Loucy (cell line): Measurements from ENCODE around the gene SLC6A9.

Experiments
- H2AFZ ChIP-seq: fragments of 200-600 bp; sonication (generic); 2 replicates; pipeline ENCODE4 v1.6.0; 2016; ENCODE audit warnings: antibody characterized with exemption, mild to moderate bottlenecking, low read length, moderate library complexity
- H3F3A ChIP-seq: fragments of 200-600 bp; 2 replicates; pipeline ENCODE4 v1.6.0; 2016; ENCODE audit warnings: antibody characterized with exemption, low read depth, mild to moderate bottlenecking
- H3K27me3 ChIP-seq: fragments of 200-600 bp; sonication (generic); 2 replicates; pipeline ENCODE4 v1.6.1; 2014; ENCODE audit warnings: low read length, mild to moderate bottlenecking; ENCODE audit not compliant: insufficient read depth, poor library complexity, severe bottlenecking
- H3K36me3 ChIP-seq: fragments of 200-600 bp; sonication (generic); 2 replicates; pipeline ENCODE4 v1.6.1; 2016; ENCODE audit warnings: low read length; ENCODE audit not compliant: insufficient read depth
- H3K4me1 ChIP-seq: fragments of 200-600 bp; sonication (generic); 2 replicates; pipeline ENCODE4 v1.5.1; 2014; ENCODE audit warnings: low read length, mild to moderate bottlenecking; ENCODE audit not compliant: insufficient read depth, poor library complexity, severe bottlenecking
- H3K4me2 ChIP-seq: fragments of 200-600 bp; sonication (generic); 2 replicates; pipeline ENCODE4 v1.6.0; 2014; ENCODE audit warnings: antibody characterized with exemption, low read length, low read depth, mild to moderate bottlenecking; ENCODE audit not compliant: poor library complexity, severe bottlenecking
- H3K4me3 ChIP-seq: fragments of 200-600 bp; sonication (generic); 2 replicates; pipeline ENCODE4 v1.5.1; 2014; ENCODE audit warnings: low read length, mild to moderate bottlenecking, mixed read lengths; ENCODE audit not compliant: poor library complexity, severe bottlenecking
- H3K79me2 ChIP-seq: fragments of 200-600 bp; sonication (generic); 2 replicates; pipeline ENCODE4 v1.6.1; 2014; ENCODE audit warnings: low read length; ENCODE audit not compliant: insufficient read depth
- H3K9ac ChIP-seq: fragments of 200-600 bp; sonication (generic); 2 replicates; pipeline ENCODE4 v1.6.0; 2014; ENCODE audit warnings: mild to moderate bottlenecking, low read depth, low read length, moderate library complexity; ENCODE audit not compliant: poor library complexity, severe bottlenecking
- H3K9me2 ChIP-seq: fragments of 200-600 bp; sonication (generic); replicated peaks from 2 replicates; pipeline ENCODE4 v1.6.1; 2016; ENCODE audit warnings: low read depth, low read length, mixed read lengths
- H3K9me3 ChIP-seq: fragments of 200-600 bp; sonication (generic); 2 replicates; pipeline ENCODE4 v1.6.1; 2014; ENCODE audit warnings: mild to moderate bottlenecking, antibody characterized with exemption, low read length, low read depth; ENCODE audit not compliant: insufficient read depth
- H4K20me1 ChIP-seq: fragments of 200-600 bp; sonication (generic); 2 replicates; pipeline ENCODE4 v1.6.0; 2014; ENCODE audit warnings: antibody characterized with exemption, low read length, mild to moderate bottlenecking; ENCODE audit not compliant: insufficient read depth, poor library complexity, severe bottlenecking
- EZH2phosphoT487 ChIP-seq: fragments of 200-600 bp; IDR thresholded peaks from 2 replicates; pipeline ENCODE4 v1.6.1; 2018; ENCODE audit warnings: antibody characterized with exemption, mild to moderate bottlenecking, moderate library complexity, borderline replicate concordance
- TF ChIP-seq, protein P1 (sequence below): fragments of 200-600 bp; sonication (generic); conservative IDR thresholded peaks from 2 replicates; pipeline ENCODE4 v1.5.1; 2014; ENCODE audit warnings: mild to moderate bottlenecking, antibody characterized with exemption, low read length

The SLC6A9 gene

DNA sequence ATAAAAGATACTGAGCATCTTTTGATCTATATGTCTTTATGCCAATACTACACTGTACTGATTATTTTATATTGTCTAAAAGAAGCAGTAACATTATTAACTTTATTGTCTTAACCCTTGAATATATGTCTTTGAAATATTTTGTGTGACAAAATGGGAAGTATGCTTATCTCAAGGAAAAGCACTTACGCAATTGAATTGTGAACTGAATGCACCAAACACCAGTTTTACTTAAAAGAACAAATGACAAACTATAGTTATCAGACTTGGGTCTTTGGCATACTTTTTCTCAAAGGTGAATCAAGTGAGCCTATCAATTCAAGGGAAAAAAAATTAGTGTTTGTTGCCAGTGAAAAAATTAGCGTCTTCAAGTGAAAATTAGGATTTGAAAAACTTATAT, 9.2 kb upstream of the SLC6A9 start:
- H3K4me3 ChIP-seq: no peak overlapping the region
- no peak overlapping the region for H3K9ac ChIP-seq
- H3F3A ChIP-seq: no peaks in the 10 kb centered on the region
- H3K9me2 ChIP-seq: no peaks in the 10 kb centered on the region
- H2AFZ ChIP-seq: no peak overlapping the region
- no peak overlapping the region for H3K4me2 ChIP-seq
- H3K79me2 ChIP-seq: no peaks in the 10 kb centered on the region
- no peaks in the 10 kb centered on the region for H3K9me3 ChIP-seq
- no peaks in the 10 kb centered on the region for H3K4me1 ChIP-seq
- no peaks in the 10 kb centered on the region for H3K36me3 ChIP-seq
- no peak for TF ChIP-seq EZH2phosphoT487
- TF ChIP-seq, protein P1, sequence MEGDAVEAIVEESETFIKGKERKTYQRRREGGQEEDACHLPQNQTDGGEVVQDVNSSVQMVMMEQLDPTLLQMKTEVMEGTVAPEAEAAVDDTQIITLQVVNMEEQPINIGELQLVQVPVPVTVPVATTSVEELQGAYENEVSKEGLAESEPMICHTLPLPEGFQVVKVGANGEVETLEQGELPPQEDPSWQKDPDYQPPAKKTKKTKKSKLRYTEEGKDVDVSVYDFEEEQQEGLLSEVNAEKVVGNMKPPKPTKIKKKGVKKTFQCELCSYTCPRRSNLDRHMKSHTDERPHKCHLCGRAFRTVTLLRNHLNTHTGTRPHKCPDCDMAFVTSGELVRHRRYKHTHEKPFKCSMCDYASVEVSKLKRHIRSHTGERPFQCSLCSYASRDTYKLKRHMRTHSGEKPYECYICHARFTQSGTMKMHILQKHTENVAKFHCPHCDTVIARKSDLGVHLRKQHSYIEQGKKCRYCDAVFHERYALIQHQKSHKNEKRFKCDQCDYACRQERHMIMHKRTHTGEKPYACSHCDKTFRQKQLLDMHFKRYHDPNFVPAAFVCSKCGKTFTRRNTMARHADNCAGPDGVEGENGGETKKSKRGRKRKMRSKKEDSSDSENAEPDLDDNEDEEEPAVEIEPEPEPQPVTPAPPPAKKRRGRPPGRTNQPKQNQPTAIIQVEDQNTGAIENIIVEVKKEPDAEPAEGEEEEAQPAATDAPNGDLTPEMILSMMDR: no peak
- H4K20me1 ChIP-seq: no peaks in the 10 kb centered on the region
- no peaks in the 10 kb centered on the region for H3K27me3 ChIP-seq

- no peak overlapping the region for H3K4me3 ChIP-seq
- no peaks in the 10 kb centered on the region for H3K9me3 ChIP-seq
- no peaks in the 10 kb centered on the region for H3K79me2 ChIP-seq
- no peaks in the 10 kb centered on the region for H3K27me3 ChIP-seq
- no peak overlapping the region for H3K9ac ChIP-seq
- TF ChIP-seq, protein P1: no peak
- no peak for TF ChIP-seq EZH2phosphoT487
- no peaks in the 10 kb centered on the region for H4K20me1 ChIP-seq
- no peak overlapping the region for H2AFZ ChIP-seq
- H3K4me2 ChIP-seq: no peak overlapping the region
- H3F3A ChIP-seq: no peaks in the 10 kb centered on the region
- no peaks in the 10 kb centered on the region for H3K36me3 ChIP-seq
- no peaks in the 10 kb centered on the region for H3K9me2 ChIP-seq
- H3K4me1 ChIP-seq: no peaks in the 10 kb centered on the region
Observed at GRCh38 chr1:44038876-44039657, 7.8 kb upstream of the SLC6A9 start.

- Histone ChIP-seq H3K36me3 (no peaks in the 10 kb centered on the region), H3K9me3 (no peaks in the 10 kb centered on the region), H3K4me2 (no peak overlapping the region), H3K27me3 (no peaks in the 10 kb centered on the region), H3K4me3 (no peak overlapping the region), H3K9ac (no peak overlapping the region), H3K4me1 (no peaks in the 10 kb centered on the region), H2AFZ (no peak overlapping the region), H4K20me1 (no peaks in the 10 kb centered on the region), H3K79me2 (no peaks in the 10 kb centered on the region), H3F3A (no peaks in the 10 kb centered on the region), H3K9me2 (no peaks in the 10 kb centered on the region)
- TF ChIP-seq, protein P1: no peak
- TF ChIP-seq EZH2phosphoT487: no peak
Observed at GRCh38 chr1:44037154-44037553, 5.9 kb upstream of the SLC6A9 start.
